ENCODE data around the gene PAGR1. TPM values are rescaled to one million over a fixed set of nuclear protein-coding genes. Genes with fewer than 3 reads are reported as not detected.

PAGR1 gene
- total and polyA plus RNA-seq, 2 of the 13 experiments (the other 11 are each of a cell fraction or from before 2014, with no cell fraction given), result 9.8 to 66.4 TPM

DNA sequence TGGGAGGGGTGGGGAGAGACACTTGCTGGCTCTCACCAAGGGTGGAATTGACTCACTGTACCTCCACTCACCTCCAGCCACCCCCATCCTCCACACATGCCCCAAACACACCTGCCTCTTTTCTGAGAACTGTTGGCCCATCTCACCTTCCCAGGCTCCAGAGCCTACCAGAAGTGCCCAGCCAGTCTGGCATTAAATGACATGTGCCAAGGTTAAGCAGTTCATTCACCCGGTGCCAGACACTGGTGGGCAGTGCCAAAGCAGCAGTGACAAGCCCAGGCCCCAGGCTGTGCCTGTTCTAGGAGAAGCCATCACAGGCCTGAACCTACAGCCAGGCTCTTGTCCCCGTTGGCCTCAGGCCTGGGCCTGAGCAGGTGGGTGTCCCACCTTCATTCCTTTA, 15.5 kb downstream of the PAGR1 start:
- H3K4me3 ChIP-seq (replicated peaks in 1 of 3; ENCODE audit: insufficient read depth in 1 of 3, low read depth in 2 of 3, low read length in 3 of 3), result no peak overlapping the region
- intact Hi-C loops (cut with micrococcal nuclease; ENCODE audit: unreplicated experiment) (no loop called here), in situ Hi-C loops (cut with HindIII; ENCODE audit: extremely low pct_ligation_motif_present, low pct_unique_long_range_greater_than_20kb) (no loop called here)
- DNase-seq (ENCODE audit: low spot score), result no peak
- POLR2A ChIA-PET, result no interaction called here
- H3K9me3 ChIP-seq (ENCODE audit: low read length), result no peaks in the 10 kb centered on the region
- CTCF ChIA-PET (ENCODE audit: low intra/inter-chr PET ratio, low total read pairs), result no interaction called here
- no peak overlapping the region for H3K9ac ChIP-seq (ENCODE audit: insufficient read depth, low read depth, low read length)
- no peak overlapping the region for H3K27ac ChIP-seq (ENCODE audit: extremely low read length, insufficient read depth, low read length)
- no peak overlapping the region for H3K4me2 ChIP-seq (ENCODE audit: low read depth, low read length)
- H3K79me2 ChIP-seq (ENCODE audit: insufficient read depth, low read length), result no peaks in the 10 kb centered on the region
- no peaks in the 10 kb centered on the region for H4K20me1 ChIP-seq (ENCODE audit: insufficient read depth, low read length)
- no peaks in the 10 kb centered on the region for H3K27me3 ChIP-seq (ENCODE audit: control insufficient read depth in 1 of 2, insufficient read depth in 2 of 2, low read length in 2 of 2)
- no peak for TF ChIP-seq IRF2 (CRISPR knock-in tag; IDR thresholded peaks at IDR 0.05)
- TF ChIP-seq MEIS2 (CRISPR knock-in tag; IDR thresholded peaks at IDR 0.05), result no peak
- TF ChIP-seq SRY (CRISPR knock-in tag; IDR thresholded peaks at IDR 0.05), result no peak
- TF ChIP-seq CENPT (CRISPR knock-in tag; IDR thresholded peaks at IDR 0.05; ENCODE audit: low read depth), result no peak
- no peak for TF ChIP-seq MIXL1 (CRISPR knock-in tag; IDR thresholded peaks at IDR 0.05)
- TF ChIP-seq SP5 (CRISPR knock-in tag; IDR thresholded peaks at IDR 0.05; ENCODE audit: borderline replicate concordance, low read depth), result no peak
- TF ChIP-seq ZBTB21 (CRISPR knock-in tag; IDR thresholded peaks at IDR 0.05), result no peak
- no peak for TF ChIP-seq PCBP1 (IDR thresholded peaks at IDR 0.05; ENCODE audit: borderline replicate concordance, low read depth, low read length)
- TF ChIP-seq HCFC1 (IDR thresholded peaks at IDR 0.05; ENCODE audit: low read depth, low read length), result no peak
- TF ChIP-seq, protein P1, sequence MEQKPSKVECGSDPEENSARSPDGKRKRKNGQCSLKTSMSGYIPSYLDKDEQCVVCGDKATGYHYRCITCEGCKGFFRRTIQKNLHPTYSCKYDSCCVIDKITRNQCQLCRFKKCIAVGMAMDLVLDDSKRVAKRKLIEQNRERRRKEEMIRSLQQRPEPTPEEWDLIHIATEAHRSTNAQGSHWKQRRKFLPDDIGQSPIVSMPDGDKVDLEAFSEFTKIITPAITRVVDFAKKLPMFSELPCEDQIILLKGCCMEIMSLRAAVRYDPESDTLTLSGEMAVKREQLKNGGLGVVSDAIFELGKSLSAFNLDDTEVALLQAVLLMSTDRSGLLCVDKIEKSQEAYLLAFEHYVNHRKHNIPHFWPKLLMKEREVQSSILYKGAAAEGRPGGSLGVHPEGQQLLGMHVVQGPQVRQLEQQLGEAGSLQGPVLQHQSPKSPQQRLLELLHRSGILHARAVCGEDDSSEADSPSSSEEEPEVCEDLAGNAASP (CRISPR knock-in tag; IDR thresholded peaks at IDR 0.05; ENCODE audit: borderline replicate concordance), result no peak
- no peak for TF ChIP-seq SIN3A (IDR thresholded peaks at IDR 0.05; ENCODE audit: borderline replicate concordance, low read depth, low read length)
- peaks cover 42% of the 10 kb centered on the region for H3K4me1 ChIP-seq (ENCODE audit: insufficient read depth, low read length)
- FAIRE-seq, result no peak
- WGBS (ENCODE audit: low lambda C conversion rate), result 90% methylated on average over 2 of the region's 2 CpGs
- peaks cover 4 to 8% of the 10 kb centered on the region in 2 experiments; a peak in 3 of 5 replicates for H3K36me3 ChIP-seq (replicated peaks in 1 of 2; ENCODE audit: control insufficient read depth in 1 of 2, insufficient read depth in 2 of 2, low read length in 2 of 2)
- H2AFZ ChIP-seq (ENCODE audit: low read length), result no peak overlapping the region
- BruUV-seq (replicated peaks), result no TSS peak
- no peak for ATAC-seq

Measured in HepG2 (cell line).